Measurements from ENCODE around the gene MRAS.
"Not testable (repeated sequence)": the region's sequence is repeated elsewhere in the genome, so short reads cannot be mapped to it uniquely, and the experiment has no call there.

Gene MRAS

DNA sequence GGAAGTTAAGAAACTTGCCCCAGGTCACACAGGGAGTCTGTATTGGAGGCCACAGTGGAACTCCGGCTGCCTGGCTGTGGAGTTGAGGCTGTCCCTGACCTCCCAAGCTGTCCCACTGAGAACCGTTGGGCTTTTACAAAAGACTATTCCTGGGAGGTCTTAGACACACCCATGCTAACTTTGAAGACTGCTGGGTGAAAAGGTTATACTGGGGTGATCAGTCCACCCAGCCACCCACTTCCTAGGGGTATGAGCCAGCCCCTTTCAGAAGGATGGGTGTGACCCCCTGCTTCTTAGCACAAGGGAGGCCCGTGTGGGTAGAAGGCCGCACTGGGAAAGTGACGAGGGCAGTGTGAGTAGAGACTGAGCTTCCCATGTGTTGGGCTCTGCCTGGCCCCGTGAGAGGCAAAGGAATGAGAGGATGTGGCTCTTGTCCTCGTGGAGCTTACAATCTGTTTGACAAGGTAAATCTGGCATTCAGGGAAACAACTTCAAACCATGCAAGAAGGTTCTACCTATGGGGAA lies 19.0 kb downstream of the MRAS start:
- no peak for DNase-seq (ENCODE audit: low spot score)

DNA sequence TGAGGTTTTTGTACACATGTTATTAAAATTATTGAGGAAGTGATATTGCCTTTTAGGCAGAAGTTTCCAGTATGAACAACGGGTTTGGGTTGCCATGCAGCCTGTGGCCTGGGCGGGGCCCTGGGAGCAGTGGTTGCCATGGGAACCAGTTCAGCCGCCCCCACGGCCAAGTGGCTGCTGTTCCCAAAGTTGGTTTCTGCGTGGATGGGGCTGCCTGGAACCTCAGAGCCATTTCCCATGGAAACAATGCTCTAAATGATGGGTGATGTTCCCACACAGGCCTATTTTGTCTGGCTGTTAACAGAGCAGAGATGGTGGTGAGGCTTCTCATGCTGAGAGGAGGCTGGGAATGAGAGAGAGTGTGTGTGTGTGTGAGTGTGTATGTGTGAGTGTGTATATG lies 19.5 kb downstream of the MRAS start:
- DNase-seq (ENCODE audit: low spot score), result no peak

DNA sequence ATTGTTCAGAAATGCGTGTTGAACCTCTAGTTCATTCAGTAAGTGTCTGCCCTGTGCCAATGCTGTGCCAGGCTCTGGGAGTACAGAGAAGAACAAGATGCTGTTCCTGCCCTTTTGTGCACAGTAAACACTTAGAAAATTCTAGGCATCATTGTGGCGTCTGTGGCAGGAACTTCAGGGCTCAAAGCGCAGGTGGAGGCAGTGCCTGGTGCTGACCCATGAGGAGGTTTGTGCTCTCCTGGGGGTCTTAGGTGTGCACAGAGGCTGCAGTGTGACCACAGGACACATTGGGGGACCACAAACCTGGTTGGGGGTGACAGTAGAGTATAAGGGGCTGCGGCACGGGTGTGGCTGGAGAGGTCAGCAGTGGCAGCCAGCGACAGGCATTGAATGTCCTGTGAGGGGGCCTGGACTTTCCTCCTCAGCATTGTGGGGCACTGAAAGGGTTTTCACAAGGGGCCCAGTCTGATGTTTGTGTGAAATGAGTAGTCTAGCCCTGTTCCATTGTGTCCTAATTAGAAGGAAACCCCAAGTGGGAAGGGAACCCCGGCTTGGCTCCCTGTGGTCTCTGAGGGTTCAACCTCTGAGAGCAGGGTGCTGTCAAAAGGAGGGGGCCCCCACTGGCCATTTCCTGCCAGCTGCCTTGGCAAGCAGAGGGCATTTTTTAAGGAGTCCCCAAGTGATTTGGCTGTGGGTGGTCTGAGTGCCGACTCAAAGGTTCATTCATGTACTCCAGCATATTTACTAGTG lies 20.9 kb downstream of the MRAS start:
- no peak for DNase-seq (ENCODE audit: low spot score)

DNA sequence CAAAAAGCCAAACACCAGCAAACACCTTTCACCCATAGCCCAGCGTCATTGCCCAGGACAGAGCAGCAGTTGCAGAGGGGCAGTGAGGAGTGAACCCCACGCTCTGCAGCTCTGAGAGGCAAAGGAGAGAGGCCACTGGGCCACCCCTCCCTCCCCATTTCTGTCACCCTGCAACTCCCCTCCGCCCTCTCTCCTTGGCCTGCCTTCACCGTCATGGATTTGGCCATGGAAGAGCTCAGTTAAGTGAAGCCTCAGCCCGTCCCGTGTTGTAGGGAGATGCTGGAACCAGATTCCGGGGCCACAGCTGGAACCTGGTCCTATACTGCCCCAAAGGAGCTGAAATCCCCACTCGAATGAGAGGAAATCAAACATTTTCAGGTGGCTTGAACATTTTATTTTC lies 21.9 kb downstream of the MRAS start:
- no peak for DNase-seq (ENCODE audit: low spot score)

DNA sequence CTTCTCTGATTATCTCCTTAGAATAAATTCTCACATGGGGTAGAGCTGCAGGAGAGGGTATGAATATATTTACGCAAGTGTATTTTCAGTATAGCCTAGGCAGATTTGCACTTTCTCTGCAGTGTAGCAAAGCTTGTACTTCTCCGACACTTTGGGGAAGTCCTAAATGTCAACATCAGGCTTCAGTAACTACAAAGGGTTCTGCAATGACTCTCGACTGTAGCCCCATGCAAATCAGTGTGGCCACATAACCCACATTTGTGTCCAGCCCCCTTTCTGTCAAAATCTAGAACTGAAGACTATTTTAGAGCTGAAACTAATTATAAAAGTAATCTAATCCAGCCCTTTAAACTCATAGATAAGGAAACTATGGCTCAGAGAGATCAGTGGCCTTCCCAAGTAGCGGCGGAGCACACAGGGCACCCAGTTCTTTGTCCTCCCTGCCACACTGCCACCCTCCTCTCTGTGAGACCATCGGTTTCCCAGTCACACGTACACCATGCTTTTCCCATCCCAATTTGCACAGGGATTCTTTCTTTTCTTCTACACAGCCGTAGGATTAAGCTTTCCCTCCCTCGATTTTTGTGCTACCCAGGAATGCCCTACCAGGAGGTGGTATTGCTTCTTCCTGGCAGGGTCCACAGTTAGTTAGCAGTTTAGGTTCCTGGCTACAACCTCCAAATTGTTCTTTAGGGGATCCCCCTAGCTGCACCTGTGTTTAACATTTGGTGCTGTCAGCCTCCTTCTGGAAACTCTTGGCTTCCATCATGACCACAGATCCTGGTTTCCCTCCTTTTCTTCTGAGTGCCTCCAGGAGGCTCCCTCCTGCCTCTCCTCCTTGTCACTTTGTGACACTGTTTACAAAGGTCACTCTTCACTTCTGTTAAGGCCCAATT lies 22.9 kb downstream of the MRAS start:
- DNase-seq (ENCODE audit: low spot score), result no peak

DNA sequence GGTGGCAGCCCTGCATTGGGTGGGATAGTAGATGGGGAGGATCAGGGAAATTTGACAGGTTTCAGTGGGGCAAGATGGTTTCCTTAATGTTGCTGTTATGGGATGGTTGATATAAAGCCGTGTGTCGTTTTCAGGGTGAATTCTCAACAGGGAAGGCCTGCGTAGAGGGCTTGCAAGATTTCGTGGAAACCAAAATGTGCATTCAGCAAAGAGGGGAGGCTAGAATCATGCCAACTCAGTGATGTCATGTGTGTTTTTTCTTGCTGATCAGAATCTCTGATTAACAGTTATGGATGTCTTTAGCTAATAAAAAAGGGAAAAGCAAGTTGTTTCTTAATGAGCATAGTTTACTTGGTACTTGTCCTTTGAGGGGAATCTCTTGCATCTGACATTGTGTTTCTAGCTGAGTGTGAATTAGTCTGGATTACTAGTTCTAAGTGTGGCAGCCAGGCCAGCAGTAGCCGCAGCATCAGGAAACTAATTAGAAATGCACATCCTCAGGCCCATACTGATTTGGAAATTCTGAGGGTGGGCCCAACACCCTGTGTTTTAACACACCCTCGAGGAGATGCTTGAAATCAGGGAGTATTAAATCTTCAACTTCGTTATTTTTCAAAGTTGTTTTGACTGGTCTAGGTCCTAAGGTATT lies 24.8 kb downstream of the MRAS start:
- no peak for DNase-seq (ENCODE audit: low spot score)

DNA sequence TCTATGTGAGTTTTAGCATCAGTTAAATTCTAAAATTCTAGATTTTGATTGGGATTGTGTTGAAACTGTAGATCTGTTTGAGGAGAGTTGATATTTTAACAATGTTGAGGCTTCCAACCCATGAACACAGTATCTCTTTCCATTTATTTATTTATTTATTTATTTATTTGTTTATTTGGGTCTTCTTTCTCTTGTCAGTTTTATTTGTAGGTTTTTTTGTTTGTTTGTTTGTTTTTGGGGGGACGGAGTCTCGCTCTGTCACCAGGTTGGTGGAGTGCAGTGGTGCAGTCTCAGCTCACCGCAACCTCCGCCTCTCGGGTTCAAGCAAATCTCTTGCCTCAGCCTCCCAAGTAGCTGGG lies 25.3 kb downstream of the MRAS start:
- DNase-seq (ENCODE audit: low spot score), result no peak

DNA sequence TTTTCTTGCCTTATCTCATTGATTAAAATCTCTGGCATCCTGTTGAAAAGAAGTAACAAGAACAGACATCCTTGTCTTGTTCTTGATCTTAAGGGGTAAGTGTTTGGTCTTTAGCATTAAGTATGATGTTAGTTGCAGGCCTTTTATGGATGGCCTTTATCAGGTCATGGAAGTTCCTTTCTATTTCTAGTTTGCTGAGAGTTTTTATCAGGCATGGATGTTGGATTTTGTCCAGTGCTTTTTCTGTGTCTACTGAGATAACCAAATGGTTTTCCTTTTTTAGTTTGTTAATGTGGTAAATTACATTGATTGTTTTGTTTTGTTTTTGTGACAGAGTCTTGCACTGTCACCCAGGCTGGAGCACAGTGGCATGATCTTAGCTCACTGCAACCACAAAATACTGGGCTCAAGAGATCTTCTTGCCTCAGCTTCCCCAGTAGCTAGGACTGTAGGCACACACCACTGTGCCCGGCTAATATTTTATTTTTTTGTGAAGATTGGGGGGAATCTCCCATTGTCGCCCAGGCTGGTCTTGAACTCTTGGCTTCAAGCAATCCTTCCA lies 26.3 kb downstream of the MRAS start:
- DNase-seq (ENCODE audit: low spot score), result no peak

DNA sequence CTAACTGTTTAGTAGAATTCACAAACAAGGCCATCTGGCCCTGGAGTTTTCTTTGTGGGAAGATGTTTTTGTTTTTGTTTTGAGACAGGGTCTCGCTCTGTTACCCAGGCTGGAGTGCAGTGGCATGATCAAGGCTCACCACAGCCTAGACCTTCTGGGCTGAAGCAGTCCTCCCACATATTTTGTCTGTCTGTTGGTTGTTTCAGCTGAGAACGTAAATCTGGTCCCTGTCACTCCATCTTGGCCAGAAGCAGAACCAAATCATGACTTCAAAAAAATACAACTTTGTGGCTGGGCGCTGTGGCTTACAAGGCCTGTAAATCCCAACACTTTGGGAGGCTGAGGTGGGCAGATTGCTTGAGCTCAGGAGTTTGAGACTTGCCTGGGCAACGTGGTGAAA lies 27.1 kb downstream of the MRAS start:
- DNase-seq (ENCODE audit: low spot score), result no peak

DNA sequence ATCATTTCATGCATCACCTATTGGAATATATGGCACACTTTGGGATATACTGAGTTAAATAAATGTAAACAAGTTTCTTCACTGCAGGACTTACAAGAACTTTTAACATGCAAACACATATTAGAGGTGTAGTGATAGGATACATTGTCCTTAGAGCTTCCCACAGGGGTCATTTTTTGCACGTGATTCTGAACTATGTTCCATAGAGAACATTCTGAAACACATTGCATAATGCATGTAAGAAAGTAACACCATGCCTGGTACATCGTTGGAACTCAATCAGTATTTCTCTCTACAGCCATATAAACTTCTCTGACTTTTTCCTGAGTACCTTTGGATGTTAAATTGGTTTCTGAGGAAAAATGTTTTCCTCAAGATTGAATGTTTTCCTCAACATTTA lies 28.3 kb downstream of the MRAS start:
- DNase-seq (ENCODE audit: low spot score), result no peak

DNA sequence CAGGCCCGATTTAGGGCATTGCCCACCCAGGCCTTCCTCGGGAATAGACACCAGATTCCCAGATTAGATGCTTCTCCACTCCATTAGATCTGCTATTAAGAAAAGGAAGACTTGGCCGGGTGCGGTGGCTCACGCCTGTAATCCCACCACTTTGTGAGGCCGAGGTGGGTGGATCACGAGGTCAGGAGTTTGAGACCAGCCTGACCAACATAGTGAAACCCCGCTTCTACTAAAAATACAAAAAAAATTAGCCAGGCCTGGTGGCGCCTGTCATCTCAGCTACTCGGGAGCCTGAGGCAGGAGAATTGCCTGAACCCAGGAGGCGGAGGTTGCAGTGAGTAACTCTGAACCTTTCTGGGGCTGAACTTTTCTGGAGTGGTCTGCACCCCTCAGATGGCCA lies 28.8 kb downstream of the MRAS start:
- not testable (repeated sequence) for DNase-seq (ENCODE audit: low spot score)

DNA sequence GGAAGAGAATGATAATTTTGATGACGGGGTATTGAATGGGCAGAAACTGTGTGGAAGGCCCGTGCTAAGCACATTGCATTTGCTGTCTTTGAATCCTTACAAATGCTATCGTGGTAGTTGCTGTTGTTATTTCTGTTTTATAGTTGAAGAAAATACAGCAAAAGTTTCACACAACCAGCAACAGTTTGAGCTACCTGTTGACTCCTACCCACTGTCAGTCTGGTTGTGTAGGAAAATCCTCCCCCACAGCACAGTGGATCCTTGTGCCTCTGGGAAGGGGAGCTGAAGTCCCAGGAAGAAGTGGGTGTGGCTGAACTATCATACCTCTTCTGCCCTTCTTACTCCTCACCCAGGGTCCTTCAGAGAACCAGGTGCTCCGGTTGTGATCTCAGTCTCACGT lies 29.4 kb downstream of the MRAS start:
- DNase-seq (ENCODE audit: low spot score), result no peak

DNA sequence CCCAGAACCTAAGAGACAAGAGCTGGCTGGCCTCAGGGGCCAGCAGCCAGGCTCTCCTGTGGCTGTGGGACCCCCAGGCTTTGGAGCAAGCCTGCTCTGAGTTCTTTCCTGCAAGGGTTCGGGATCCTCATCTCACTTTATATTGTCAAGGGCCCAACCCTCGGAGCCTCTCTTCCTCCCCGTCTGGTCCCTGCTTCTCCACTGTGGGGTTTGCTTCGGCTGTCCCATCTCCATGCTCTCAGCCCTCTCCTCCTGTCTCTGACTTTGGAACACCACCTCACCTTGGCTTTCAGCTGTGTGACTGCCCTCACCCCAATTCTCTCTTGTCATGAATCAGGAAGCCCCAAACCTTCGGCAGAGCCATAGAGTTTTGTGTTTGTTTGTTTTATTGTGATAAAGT lies 30.0 kb downstream of the MRAS start:
- DNase-seq (ENCODE audit: low spot score), result no peak

DNA sequence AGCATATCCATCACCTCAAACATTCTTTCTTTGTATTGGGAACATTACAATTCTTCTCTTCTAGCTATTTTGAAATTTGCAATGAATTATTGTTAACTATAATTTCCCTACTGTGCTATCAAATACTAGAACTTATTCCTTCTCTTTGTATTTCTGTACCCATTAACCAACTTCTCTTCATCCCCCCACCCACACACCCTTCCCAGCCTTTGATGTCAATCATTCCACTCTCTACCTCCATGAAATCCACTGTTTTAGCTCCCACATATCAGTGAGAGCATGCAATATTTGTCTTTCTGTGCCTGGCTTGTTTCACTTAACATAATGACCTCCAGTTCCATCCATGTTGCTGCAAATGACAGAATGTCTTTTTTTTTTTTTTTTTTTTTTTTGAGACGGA lies 30.6 kb downstream of the MRAS start:
- no peak for DNase-seq (ENCODE audit: low spot score)

DNA sequence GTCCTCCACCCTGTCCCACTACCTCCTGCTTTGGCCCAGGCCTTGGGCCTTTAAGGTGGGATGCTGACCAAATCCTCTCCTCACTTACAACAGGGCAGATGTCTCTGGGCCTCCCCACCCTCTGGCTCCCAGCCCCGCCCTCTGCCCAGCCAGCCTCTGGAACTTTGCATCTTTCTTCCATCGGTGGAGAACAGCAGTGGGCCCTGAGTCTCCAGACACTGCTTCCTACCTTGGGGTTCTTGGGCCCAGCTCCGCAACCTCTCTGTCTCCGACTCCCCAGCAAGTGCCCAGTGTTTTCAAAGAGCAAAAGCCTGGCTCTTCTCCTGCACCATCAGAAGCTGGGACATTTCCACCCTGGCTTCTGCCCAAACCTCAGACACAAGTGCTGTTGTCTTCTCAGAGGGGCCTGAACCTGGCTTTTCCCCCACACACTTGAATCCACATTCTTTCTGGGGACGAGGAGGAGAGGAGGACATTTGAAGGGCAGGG lies 33.1 kb downstream of the MRAS start:
- no peak for DNase-seq (ENCODE audit: low spot score)

DNA sequence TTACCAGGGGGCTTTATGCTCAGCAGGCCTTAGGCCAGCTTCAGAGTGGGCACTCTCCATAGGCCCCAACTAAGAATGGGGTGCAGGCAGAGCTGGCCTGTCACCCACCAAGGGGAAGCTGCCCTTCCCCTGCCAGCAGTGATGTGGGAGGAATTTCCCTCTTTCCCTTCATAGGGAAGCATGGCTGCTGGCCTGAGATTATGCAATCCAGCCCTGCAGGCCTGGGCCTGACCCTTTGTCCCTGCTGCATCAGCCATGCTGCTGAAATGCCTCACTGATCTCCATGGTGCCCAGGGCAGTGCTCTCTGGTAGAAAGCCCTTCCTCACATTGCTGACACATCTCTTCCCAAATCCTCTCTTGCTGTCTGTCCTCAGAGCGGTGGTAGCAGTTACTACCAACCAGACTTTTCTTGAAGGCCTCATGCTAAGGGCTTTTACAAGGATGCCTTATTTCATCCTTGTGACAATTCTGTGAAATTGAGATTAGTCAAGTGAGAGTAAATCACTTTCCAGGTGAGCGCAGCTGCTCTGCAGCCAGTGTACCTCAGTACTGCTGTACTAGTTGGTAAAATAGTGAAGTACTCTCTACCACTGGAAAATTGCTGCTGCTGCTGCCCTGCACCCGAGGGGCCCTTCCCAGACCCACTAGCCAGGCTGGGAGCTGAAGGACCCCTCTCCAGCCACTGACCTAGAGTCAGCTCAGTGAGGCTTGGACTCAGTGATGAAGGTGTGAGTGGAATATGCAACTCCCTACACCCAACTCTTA lies 33.8 kb downstream of the MRAS start:
- no peak for DNase-seq (ENCODE audit: low spot score)

DNA sequence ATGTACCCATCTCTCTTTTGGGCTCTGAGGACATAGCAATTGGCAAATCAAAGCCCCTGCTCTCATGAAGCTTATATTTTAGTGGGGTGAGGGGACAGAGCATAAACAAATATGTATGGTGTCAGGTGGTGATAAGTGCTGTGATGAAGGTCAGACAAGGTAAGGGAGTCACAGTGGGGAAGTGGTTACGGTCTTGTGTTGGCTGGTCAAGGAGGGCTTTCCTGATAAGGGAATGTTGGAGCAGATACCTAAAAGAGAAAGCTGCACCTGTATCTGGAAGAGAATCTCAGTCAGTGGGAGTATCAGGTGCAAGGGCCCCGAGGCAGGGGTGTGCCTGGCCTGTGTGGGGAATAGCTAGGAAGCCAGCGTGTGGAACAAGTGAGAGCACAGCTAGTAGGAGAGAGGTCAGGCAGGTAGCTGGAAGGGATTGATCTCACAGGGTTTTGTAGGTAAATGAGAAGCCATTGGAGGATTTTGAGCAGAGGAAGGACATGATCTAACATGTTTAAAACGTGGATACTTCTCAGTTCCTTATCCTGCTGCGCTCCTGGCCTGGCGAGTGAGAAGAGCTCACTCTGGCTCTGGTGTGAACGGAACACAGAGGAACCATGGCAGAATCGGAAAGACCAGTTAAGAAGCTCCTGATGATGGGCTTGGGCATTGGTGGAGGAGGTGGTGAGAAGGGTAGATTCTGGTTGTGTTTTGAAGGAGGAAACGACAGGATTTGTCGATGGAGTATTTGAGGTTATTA lies 35.5 kb downstream of the MRAS start:
- no peak for DNase-seq (ENCODE audit: low spot score)

DNA sequence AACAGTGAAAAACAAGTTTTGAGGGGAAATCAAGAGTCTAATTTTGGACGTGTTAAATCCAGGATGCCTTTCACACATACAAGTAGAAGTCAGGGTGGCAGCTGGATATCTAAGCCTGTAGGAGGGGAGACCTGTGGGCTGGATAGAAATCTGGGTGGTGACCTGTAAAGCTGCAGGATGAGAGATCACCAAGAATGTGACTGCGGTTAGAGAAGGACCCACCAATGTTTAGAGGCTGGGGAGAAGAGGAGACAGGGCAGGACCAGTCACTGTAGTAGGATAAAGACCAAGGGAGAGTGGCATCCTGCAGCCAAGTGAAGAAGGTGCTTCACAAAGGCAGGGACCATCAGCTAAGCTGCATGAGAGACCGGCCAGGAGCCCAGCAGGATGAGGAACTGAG lies 36.2 kb downstream of the MRAS start:
- DNase-seq (ENCODE audit: low spot score), result no peak

DNA sequence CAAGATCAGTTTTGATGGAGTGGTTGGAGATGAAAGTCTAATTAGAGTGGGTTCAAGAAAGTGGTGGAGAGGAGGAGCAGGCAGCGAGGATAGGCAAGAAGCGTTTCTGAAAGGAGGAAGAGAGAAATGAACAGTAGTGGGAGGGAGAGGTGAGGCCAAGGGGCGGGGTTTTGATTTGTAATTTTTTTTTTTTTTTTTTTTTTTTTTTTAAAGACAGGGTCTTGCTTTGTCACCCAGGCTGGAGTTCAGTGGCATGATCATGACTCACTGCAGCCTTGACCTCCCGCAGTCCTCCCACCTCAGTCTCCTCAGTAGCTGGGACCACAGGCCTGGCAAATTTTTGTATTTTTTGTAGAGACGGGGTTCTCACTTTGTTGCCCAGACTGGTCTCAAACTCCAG lies 36.6 kb downstream of the MRAS start:
- DNase-seq (ENCODE audit: low spot score), result no peak

DNA sequence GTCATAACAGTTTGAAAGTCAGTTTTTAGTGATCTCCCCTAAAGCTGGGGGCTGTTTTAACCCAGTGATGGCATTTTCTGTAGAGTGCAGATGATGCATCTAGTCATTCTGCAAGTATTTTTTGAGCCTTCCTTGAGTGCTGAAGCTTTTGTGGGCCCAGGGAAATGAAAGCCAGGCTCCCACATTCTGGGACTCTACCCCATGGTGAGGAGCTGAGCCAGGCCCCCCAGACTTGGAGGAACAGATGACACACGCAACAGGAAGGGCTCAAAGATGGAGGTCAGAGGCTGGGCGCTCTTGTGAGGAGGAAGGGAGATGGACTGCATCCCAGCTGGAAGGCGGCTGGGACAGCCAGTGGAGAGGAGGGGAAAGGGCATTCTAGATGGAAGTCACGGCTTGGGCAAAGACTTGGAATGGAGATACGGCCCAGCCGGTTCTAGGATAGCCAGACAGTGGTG lies 40.8 kb downstream of the MRAS start:
- no peak for DNase-seq (ENCODE audit: low spot score)

All from hematopoietic multipotent progenitor cell treated with erythropoietin and hydrocortisone succinate and interleukin-3 and kit ligand, for 15 days (in vitro differentiated cells).